NCI-H1436 treated with DMSO at 0.1 percent for 48 hours (cell line): ENCODE results near the gene ACOT11.

ENCODE experiments used
- DNase-seq: peaks from one replicate; lab custom pipeline; 2025; lab: John Stamatoyannopoulos, UW

The ACOT11 gene

DNA sequence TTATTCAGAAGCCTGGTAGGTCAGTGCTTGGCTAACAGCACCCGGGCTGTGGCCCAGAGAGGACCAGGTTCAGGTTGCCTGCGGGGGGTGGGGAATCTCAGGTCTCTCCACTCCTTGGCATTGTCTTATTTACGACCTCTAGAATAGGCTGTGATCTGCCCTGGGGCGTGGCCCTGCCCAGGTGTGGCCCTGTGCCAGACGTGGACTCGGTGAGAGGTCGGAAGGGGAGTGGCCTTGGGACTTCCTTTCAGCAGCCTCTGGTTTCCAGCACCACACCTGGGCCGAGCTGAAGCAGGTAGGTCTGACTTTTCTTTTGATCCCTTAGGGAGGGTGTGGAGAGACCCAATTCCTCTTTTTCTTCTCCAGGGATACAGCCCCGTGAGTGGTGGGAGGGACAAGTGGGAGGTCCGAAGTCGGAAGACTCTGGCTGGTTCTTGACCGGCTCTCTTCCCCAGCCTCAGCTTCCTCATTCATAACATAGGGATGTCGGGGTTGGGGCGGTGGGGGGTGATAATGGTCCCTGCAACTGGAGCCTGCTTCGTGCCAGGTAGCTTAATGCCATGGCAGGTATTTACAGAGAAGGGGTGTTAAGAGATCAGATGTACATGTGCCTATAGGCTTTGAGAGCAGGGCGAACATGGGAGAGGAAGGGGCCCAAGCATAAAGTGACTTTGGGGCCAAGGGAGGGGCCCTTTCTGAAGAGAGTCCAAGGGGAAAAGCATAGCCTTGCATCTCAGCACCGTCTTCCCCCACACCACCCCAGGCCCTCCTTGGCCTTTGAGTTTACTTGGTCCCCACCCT lies 16.5 kb downstream of the ACOT11 start:
- no peak for DNase-seq

DNA sequence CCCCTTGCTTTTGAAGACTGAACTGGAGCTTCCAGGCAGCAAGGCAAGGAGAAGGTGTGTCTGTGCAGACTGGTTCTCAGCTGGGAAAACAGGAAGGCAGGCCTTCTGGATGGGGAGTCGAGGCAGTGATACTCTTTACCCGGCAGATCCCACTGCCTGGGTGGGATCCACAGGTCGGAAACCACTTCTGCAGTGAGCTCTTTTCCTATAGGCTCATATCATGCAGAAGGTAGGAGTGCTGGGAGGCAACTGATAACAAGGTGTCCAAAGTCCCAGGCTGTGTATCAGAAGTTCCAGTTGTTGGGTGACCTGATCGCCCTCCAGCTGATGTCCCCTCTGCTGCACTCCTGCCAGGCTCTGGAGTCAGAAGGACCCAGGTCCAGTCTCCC lies 17.1 kb downstream of the ACOT11 start:
- no peak for DNase-seq

DNA sequence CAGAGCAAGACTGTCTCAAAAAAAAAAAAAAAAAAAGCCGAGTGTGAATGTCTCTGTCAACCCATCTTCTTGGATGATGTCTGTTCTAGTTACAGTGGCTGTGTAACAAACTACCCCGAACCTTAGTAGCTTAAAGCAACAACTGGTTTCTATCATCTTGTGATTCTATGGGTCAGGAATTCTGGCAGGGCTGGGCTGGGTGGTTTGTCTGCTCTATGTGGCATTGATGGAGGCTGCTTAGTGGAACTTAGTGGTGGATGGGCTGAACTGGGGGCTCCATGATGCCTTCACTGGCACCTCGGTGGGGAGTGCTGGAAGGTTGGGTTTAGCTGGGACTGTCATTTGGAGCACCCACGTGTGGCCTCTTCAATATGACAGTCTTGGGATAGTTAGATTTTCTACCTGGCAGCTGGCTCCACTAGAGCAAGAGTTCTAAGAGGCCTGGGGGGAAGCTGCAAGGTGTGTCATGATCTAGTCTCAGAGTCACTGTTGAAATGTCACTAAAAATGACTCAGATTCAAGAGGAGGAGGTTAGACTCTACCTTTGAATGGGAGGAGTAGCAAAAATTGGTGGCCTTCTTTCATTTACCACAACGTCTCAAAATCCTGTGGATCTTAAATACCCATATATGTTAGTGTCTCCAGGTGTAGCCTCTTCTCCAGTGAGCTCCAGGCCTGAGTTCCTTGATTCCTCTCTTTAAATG lies 18.6 kb downstream of the ACOT11 start:
- DNase-seq, result no peak

DNA sequence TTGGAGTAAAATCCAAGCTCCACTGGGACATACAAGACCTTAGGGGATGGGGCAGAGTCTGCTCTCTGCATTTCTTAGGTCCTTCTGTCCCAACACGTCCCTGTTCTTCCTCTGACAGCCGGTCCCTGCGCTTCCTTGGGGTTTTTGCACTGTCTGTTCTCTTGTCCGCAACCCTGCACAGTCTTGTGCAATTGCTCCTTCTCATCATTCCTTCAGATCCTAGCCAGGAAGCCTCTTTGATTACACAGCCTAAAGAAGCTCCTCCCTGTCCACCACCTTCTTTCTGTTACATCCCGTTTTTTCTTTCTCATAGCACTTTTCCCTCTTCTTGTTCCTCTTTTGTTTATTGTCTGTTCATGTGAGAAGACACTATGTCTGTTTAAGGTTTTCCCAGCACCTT lies 19.9 kb downstream of the ACOT11 start:
- DNase-seq, result no peak

DNA sequence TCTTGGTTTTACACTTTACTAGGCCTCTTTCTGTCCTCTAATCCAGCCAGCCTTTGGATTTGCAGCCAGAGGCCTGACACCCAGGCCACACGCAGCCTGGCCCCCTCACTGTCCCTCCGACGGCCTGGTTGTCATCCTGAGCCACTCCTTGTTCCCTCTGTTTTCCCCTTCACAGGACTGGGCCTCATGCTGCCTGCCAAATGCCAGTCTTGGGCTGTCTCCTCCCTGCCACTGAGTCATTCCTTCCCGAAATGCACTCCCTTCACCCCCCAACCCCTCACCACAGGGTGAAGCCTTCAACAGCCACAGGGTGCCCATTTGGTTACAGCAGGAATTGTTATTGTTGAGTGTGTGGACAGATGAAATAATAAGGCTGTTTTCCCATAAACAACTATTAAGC lies 21.3 kb downstream of the ACOT11 start:
- no peak for DNase-seq

DNA sequence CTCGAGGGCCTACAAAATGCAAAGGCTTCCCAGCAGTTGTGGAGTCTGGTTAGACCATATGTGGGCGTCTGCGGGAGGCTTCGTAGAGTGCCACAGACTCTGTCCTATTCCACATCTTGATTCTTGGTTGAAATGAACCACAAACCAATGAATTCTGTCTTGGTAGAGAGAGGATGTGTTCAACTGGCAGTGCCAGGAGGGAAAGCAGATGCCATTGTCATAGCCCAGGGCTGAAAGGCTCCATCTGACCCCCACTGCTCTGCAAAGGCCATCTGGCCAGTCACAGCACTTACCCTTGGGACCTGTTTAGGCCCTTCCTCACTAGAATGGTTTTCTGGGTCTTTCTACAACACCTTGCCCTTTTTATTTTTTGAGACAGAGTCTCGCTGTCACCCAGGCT lies 22.1 kb downstream of the ACOT11 start:
- no peak for DNase-seq

DNA sequence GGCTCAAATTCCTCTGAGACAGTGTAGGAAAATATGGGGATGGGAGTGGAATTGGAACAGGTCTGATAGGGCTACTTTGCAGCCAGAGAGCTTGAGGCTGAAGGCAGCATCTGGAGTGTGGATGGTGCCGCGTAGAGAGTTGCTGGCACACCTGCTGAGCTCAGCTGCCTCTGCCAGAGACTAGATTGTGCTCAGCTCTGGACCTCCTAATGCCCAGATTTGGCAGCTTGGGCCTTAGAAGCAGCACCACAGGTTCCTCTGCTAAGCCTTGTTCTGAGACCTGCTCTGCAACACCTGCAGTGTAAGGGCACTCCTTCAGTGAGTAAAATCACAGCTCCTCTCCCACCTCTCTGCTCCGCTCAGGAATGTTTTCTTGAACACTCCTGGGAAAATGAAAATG lies 23.3 kb downstream of the ACOT11 start:
- no peak for DNase-seq

DNA sequence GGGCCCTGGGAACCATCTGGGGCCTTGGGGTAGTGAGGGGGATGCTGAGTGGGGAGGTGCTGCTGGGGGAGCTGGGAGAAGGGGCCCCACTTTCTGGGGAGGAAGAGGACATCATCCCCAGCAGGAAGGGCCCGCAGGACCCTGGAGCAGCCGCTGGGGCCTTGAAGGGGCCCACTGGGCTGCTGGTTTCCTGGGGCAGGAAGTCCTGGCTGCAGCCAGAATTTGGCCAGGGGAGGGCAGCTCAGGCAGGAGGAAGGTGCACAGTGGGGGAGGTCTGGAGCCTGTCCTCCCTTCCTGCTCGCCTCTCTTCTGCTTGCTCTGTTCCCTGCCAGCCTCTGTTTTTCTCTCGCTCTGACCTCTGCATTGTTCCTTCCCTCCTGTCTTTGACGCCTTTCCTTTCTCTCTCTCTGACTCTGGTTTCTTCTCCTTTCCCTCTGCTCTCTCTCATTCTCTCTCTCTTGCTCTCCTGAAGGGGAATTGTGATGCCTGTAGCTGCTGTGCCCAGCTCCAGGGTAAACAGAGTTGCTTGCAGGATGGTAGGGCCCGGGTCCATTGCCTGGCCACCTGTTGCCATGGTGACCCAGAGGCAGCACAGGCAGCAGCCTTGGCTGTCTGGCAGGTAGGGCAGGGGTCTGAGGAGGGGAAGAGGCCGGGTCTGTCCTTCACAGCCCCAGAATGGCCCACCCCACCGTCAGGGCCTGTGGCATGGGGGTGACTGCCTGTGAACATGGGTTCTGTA lies 23.9 kb downstream of the ACOT11 start:
- DNase-seq, result no peak

DNA sequence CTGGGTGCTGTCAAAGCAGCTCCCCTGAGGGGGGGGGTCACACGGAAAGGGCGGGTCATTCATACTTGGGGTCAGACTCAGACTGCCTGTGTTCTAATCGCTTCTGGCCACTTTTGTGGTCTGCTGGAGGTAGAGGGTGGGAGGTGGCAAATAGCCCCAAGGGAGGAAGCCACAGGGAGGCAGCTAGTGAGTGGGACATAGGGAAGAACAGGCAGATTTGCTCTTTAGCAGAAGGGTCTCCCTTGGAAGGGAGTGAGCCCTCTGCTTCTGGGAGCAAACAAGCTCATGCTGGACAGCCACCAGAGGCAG lies 24.5 kb downstream of the ACOT11 start:
- no peak for DNase-seq

DNA sequence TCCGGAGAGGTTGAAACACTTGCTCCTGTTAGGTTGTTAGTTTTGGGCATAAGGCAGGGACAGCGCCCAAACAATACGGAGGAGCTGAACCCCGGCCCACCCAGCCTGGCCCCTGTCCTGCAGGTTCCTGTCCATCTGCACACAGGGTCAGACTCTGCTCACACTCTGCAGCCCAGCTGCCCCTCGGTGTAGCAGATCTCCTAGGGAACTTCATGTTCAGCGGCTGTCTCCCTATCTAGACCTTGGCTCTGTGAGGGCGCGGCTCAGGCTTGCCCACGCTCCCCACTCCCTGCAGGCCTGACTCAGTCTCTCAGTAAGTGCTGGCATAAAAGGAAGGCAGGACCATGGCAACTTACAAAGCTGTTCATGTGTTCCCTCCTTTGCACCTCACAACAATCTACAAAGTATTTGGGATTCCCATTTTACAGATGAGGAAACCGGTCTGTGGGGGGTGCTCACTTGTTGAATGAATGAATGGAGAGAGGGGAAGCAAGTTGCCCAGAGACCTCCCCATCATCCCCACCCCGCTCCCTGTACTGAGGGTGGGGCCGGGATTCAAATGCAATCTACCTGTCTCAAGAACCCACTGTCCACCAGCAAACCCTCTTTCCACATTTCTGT lies 26.2 kb downstream of the ACOT11 start:
- no peak for DNase-seq

DNA sequence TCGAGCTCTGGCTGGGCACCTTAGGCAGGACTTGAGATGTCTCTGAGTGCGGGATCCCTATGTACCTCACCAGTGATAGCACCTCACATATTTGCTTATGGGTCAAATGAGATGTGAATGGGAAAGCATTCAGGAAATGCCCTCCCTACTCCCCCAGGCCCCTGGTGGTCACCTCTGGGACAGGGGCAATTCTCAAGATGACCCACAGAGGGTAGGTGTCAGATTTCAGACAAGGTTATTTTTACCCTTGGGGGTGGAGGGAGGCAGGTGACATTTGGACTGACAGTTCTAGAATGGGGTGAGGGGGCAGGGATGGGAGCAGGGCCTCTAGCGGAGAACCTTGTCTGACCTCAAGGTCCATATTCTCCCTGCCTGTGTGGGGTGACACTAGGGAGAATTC lies 27.1 kb downstream of the ACOT11 start:
- DNase-seq, result no peak

DNA sequence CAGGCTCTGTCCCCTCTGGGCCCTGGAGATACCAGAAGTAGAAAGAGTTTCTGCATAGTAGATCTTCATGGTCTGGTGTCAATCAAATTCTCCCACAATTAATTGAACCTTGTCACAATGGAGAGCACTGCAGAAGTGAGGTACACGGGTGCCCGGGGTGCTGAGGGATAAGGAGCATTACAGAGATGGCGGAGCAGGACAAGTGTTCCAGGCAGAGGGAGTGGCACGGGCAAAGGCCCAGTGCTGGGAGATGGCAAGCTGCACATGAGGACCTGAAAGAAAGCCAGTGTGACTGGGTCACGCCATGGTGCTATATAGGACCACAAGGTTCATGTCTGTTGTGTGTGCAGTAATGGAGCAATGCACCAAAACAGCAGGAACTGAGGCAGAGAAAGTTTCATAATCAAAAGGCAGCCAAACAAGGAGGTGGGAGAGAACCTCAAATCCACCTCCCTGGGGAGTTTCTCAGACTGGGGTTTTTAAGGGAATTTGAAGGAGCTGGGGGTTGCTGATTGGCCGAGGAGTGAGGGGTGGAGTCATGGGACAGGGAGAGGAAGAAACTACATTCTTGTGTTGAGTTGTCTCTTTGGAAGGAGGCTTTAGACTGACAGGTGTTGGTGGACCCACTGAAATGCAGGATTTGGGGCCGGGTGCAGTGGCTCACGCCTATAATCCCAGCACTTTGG lies 27.7 kb downstream of the ACOT11 start:
- no peak for DNase-seq

DNA sequence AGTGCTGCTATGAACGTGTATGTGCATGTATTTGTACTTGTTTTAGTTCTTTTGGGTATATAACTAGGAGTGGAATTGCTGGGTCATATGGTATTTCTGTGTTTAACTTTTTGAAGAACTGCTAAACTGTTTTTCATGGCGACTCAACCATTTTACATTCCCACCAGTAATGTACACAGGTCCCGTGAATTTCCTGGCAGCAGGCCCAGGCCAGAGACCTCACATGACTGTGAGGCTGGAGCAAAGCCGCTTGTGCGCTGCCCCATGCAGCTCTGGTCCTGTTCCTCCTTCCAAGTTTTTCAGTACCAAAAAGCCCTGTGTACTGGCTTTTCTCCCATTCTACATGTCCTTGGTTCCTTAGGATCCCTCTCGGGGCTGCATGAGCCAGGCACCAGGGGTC lies 29.6 kb downstream of the ACOT11 start:
- no peak for DNase-seq

DNA sequence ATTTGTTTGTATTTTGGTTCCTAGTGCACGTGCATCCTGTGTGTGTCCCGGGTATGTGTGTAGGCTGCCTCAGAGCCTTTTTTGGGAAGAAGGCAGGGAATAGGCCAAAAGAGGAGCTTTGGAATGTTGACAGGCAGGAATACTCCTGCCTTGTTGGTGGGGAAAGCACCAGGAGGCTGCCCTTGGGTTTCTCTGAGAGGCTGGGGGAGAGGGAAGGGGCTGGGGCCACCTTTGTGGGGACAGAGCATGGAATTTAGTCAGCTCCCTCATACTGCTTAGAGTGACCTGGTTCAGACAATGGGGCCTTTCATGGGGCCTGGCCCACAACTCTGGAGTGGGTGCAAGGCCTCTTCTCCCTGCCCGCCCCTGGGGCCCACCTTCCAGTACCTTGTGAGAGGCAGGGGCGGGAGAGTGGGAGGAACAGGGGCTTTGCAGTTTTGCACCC lies 31.3 kb downstream of the ACOT11 start:
- no peak for DNase-seq

DNA sequence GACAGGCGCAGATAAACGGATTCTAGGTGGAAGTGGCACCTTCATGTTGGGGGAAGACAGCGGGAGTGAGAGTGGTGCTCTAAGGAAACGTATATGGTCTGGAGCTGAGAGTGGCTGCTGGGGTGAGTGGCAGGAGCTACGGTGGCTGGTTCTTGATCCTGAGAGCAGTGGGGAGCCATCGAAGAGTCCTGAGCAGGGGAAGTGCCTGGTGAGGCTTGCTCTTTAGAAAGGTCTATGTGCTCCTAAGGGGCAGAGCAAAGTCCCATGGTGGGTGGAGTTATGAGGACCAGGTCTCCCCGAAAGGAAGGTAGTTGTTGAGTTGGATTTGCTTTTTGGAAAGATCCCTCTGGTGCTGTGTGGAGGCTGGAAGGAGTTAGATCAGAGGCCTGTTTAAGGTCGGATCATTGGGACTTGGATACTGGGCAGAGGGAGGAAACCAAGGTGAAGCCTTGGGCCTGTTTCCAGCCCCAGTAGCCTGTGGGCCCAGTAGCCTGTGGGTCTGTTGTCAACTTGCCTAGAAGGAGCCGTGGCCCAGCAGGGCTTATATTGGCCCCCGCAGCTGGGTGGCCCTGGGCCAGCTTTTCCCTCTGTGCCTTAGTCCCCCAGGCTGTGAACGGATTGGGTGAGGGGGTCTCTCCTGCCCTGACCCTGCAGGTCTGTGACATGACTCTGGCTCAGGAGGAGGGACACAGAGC lies 33.0 kb downstream of the ACOT11 start:
- DNase-seq, result no peak

DNA sequence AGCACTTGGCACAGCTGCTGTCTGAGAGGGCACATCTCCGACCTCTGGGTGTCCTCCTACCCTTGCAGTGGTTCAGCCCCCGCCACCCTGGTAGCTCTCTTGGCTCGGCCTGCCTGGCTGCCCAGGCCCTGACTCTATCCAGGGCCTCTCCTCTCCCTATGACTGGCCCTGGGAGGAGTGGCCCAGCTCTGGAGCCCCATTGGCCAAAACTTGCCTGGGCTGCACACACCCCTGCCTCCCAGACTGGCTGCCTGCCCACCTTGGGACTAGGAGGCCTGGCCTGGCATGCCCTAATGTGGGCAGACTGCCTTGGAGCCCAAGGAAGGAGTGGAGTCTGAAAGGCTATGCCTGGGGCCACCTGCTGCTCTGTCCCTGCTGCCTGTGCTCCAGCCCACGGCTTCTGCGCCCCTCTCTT lies 33.6 kb downstream of the ACOT11 start:
- no peak for DNase-seq

DNA sequence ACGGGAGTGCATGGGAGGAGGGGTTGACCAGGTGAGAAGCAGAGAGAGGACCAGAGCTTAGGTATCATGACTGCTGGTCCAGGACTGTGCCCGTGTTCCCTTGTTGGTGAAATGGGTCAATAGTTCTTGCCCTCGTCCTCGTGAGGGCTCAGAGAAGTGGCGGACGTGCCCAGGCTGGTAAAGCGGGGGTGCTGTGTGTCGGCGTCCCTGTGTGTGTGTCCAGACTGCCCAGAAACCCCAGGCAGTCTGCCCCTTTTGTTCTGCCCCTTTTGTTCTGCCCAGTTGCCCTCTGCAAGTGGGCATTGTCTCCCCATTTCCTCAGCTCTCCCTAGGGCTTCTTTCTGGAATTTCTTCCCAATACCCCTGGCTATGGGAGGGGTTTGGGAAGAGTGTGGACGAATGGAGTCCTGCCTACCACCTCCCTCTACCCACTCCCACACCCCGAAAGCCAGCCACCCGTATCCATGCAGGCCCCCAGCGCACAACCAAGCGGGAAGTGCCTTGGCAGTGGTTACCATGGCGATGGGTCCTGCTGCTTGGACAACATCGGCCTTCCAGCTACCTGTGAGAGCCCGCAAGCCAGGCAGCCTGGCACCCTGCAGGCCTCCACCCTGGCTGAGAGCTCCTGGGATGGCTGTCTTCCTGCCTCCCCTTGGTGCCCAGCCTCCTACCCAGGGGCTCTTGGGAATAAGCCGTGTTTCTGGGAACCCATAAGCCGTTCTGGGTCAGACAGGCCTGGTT lies 34.7 kb downstream of the ACOT11 start:
- DNase-seq, result no peak

DNA sequence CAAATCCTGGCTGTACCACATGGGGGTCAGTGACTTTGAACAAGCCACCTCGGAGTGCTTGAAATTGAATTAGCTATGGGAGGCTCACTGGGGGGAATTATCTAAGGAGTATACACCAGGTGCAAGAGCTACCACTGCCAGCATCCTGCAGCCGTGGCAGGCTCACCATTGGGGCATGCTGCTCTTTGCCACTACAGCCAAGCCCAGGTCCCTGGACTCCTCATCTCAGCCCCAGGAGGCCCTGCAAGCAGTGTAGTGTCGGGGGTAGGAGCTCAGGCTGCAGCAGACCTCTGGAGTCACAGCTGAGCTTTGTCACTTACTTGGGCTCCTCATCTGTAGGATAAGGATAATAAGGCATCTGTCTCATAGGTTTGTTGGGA lies 35.3 kb downstream of the ACOT11 start:
- DNase-seq, result no peak

DNA sequence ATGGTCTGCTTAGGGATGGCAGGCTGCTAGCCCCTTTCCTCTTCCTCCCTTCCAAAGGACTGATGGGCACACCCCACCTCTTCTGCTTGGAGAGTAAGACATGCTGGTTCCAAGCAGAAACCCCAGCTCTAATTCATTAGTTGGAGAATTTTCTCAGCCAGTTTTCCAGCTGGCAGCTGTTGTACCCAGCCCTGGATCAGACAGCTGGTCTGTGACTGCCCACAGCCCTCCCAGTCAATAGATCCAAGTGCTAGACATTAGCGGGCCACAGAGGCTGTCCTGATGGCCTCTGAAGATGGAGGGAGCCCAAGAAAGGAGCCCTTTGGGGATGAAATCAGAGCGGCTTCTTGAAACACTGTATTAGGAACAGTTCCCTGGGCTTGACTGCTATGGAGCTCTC lies 35.8 kb downstream of the ACOT11 start:
- no peak for DNase-seq

DNA sequence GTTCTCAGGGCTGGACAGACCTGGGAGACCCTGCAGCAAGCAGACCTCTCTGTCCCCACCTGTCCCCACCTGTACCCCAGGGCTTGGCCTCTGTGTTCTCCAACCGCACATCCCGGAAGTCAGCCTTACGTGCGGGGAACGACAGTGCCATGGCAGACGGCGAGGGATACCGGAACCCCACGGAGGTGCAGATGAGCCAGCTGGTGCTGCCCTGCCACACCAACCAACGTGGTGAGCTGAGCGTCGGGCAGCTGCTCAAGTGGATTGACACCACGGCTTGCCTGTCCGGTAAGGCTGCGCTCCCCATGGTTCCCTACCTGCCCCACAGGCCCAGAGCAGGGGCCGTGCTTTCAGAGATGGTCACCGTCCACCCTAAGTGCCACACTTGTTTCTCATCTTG lies 36.5 kb downstream of the ACOT11 start:
- no peak for DNase-seq
